Measurements from ENCODE around the gene LBH. TPM values are rescaled to one million over a fixed set of nuclear protein-coding genes. Genes with fewer than 3 reads are reported as not detected.

The LBH gene
- total and polyA plus RNA-seq, 2 donors (not counting 3 experiments of a cell fraction or from before 2014, with no cell fraction given), result 5.3 to 5.5 TPM

DNA sequence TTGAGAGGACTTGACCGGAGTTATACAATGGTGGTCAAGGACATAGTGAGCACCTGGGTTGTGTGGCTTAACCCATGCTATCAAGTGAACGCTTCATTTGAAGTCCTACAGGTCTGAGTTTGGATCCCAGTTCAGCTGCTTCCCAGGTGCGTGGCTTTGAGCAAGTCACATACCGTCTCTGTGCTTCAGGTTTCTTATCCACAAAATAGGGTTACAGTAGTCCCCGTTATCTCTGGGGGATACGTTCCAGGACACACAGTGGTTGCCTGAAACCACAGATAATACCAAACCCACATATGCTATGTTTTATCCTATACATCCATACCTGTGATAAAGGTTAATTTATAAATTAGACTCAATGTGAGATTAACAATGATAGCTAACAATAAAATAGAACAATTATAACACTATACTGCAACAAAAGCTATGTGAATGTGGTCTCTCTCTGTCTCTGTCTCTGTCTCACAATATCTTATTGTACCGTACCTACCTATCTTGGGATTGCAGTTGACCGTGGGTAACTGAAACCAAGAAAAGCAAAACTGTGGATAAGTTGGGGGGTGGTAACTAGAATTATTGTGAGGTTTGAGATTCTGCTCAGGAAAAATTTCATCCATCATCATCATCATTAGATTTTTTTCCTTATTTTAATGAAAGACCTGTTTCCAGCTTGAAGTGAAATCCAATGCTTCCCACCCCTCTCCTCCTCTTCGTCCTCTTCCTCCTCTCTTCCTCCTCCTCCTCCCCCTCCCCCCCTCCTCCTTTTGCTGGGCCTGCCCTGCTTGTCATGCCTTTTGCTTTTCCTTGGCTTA lies 22.7 kb downstream of the LBH start:
- no peak overlapping the region for H3K4me2 ChIP-seq (ENCODE audit: insufficient read depth, low read length)
- H3K9me3 ChIP-seq (replicated peaks; ENCODE audit: control insufficient read depth, insufficient read depth, low read length), result no peaks in the 10 kb centered on the region
- H3K9me1 ChIP-seq (replicated peaks; ENCODE audit: control insufficient read depth, extremely low read depth, insufficient read depth, low read length), result no peaks in the 10 kb centered on the region
- H3K4me3 ChIP-seq (replicated peaks in 1 of 3; ENCODE audit: insufficient read depth in 1 of 3, low read depth in 1 of 3, low read length in 3 of 3), result no peak overlapping the region
- CTCF ChIA-PET, result interaction anchor here (1.3 to 2.2 kb wide), 3 partner anchors 14 to 458 kb away, joined by 5 to 9 read pairs (median 7); no protein-coding TSS in a partner anchor
- POLR2A ChIA-PET, result no interaction called here
- intact Hi-C loops (cut with micrococcal nuclease), result no loop called here
- no peak overlapping the region for H2AFZ ChIP-seq (ENCODE audit: low read depth, low read length)
- DNase-seq (ENCODE audit: low read depth, low spot score), result no peak
- no peaks in the 10 kb centered on the region for H3K36me3 ChIP-seq (ENCODE audit: control insufficient read depth in 2 of 2, extremely low read depth in 1 of 2, insufficient read depth in 2 of 2, low read length in 2 of 2)
- FAIRE-seq, result no peak
- no peak overlapping the region for H3K27ac ChIP-seq (ENCODE audit: insufficient read depth, low read depth, low read length)
- no peaks in the 10 kb centered on the region for H3K79me2 ChIP-seq (ENCODE audit: control insufficient read depth, insufficient read depth, low read length)
- dilution Hi-C loops (cut with MboI; ENCODE audit: extremely low pct_ligation_motif_present, low sequenced_read_pairs), result no loop called here
- H3K4me1 ChIP-seq (ENCODE audit: control insufficient read depth, extremely low read depth, insufficient read depth, low read length), result peaks cover 14% of the 10 kb centered on the region
- TF ChIP-seq JUN (IDR thresholded peaks at IDR 0.05; ENCODE audit: borderline replicate concordance, insufficient read depth, insufficient read length, low read depth) (no peak), EZH2 (IDR thresholded peaks at IDR 0.05; ENCODE audit: borderline replicate concordance, low read depth, low read length, severe bottlenecking) (no peak), GATA2 (IDR thresholded peaks at IDR 0.05; ENCODE audit: insufficient read depth, insufficient read length, low read depth, low read length) (no peak), FOS (IDR thresholded peaks at IDR 0.05; ENCODE audit: borderline replicate concordance, insufficient read depth, low read length) (no peak), POLR2A (IDR thresholded peaks at IDR 0.05; ENCODE audit: low read depth, low read length) (no peak), POLR2AphosphoS5 (IDR thresholded peaks at IDR 0.05; ENCODE audit: insufficient read depth, low read depth, low read length) (no peak), MYC (IDR thresholded peaks at IDR 0.05; ENCODE audit: low read depth, low read length) (no peak)
- TF ChIP-seq, protein P1, sequence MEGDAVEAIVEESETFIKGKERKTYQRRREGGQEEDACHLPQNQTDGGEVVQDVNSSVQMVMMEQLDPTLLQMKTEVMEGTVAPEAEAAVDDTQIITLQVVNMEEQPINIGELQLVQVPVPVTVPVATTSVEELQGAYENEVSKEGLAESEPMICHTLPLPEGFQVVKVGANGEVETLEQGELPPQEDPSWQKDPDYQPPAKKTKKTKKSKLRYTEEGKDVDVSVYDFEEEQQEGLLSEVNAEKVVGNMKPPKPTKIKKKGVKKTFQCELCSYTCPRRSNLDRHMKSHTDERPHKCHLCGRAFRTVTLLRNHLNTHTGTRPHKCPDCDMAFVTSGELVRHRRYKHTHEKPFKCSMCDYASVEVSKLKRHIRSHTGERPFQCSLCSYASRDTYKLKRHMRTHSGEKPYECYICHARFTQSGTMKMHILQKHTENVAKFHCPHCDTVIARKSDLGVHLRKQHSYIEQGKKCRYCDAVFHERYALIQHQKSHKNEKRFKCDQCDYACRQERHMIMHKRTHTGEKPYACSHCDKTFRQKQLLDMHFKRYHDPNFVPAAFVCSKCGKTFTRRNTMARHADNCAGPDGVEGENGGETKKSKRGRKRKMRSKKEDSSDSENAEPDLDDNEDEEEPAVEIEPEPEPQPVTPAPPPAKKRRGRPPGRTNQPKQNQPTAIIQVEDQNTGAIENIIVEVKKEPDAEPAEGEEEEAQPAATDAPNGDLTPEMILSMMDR (IDR thresholded peaks at IDR 0.05; ENCODE audit: extremely low read depth in 1 of 2, insufficient read depth in 1 of 2, low read depth in 1 of 2, low read length in 2 of 2), result no peak
- TF ChIP-seq, protein P2, sequence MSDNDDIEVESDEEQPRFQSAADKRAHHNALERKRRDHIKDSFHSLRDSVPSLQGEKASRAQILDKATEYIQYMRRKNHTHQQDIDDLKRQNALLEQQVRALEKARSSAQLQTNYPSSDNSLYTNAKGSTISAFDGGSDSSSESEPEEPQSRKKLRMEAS (IDR thresholded peaks at IDR 0.05; ENCODE audit: insufficient read depth, insufficient read length), result no peak
- H3K9ac ChIP-seq (replicated peaks; ENCODE audit: extremely low read depth, insufficient read depth, low read length), result no peak overlapping the region
- no peaks in the 10 kb centered on the region for H4K20me1 ChIP-seq (replicated peaks; ENCODE audit: control insufficient read depth, extremely low read depth, insufficient read depth, low read length)
- H3K27me3 ChIP-seq (ENCODE audit: control insufficient read depth in 2 of 2, insufficient read depth in 2 of 2, low read length in 2 of 2), result no peaks in the 10 kb centered on the region
- no TSS peak for BruUV-seq (replicated peaks)

All from endothelial cell of umbilical vein (primary cell).